HUES48 (cell line): Measurements from ENCODE around the gene PRIMA1.
"Not testable (repeated sequence)": the region's sequence is repeated elsewhere in the genome, so short reads cannot be mapped to it uniquely, and the experiment has no call there.

Source experiments
- H3K27ac ChIP-seq: one replicate; pipeline ENCODE4 v1.7.0; 2013; ENCODE audit warnings: low read depth, low read length, inconsistent platforms
- H3K27me3 ChIP-seq: 2 replicates; pipeline ENCODE4 v1.6.1; 2013; ENCODE audit warnings: mild to moderate bottlenecking, low read length; ENCODE audit not compliant: control insufficient read depth, insufficient read depth
- H3K36me3 ChIP-seq: 2 replicates; pipeline ENCODE4 v1.6.1; 2013; ENCODE audit warnings: low read length; ENCODE audit not compliant: control insufficient read depth, insufficient read depth
- H3K4me1 ChIP-seq: 2 replicates; pipeline ENCODE4 v1.6.1; 2013; ENCODE audit warnings: mild to moderate bottlenecking, low read length; ENCODE audit not compliant: control insufficient read depth, insufficient read depth
- H3K4me3 ChIP-seq: 2 replicates; pipeline ENCODE4 v1.5.1; 2013; ENCODE audit warnings: mild to moderate bottlenecking, low read depth, low read length
- H3K9ac ChIP-seq: 2 replicates; pipeline ENCODE4 v1.6.1; 2013; ENCODE audit warnings: mild to moderate bottlenecking, low read depth, low read length, moderate library complexity
- H3K9me3 ChIP-seq: 2 replicates; pipeline ENCODE4 v1.6.1; 2013; ENCODE audit warnings: low read length; ENCODE audit not compliant: control insufficient read depth, insufficient read depth

Gene PRIMA1

DNA sequence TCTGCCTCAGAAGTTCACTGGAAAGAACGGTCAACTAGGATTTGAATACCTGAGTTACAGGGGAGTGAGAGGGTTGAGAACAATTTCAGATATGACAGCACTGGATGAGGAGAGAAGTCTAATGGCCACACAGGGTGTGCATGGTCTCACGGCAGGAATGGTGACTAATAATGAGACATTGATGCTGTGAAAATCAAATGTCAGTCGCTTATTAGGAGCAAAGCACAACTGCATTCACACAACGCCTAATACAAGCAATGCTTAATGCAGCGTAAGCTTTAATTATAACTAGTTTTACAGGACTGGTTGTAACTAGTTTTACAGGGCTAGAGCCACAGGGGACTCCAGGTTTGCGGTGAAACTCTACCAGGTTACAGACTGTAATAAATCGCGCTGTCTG is 23.4 kb upstream of the PRIMA1 start:
- no peaks in the 10 kb centered on the region for H3K27me3 ChIP-seq
- no peaks in the 10 kb centered on the region for H3K36me3 ChIP-seq
- no peaks in the 10 kb centered on the region for H3K4me1 ChIP-seq
- no peak overlapping the region for H3K9ac ChIP-seq
- H3K27ac ChIP-seq, result no peak overlapping the region
- no peak overlapping the region for H3K4me3 ChIP-seq
- H3K9me3 ChIP-seq, result peaks cover 28% of the 10 kb centered on the region

DNA sequence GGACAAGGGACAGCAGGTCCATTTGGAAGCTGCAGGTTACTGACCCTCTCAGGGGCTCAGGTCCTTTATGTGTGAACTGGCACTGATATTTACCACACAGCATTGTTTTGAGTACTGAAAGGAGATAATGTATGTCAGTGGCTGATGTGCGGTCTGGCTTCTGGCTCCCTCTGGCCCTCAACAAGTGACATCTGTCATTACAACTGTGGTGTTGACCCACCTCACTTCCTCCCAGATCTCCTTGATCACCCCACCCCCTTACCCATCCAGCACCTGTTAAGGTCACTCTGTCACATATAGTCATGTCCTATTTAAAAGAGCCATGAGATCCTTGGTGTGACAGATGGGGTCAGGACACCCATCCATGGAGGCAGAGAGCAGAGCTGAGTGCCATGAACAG is 22.7 kb upstream of the PRIMA1 start:
- peaks cover 28% of the 10 kb centered on the region for H3K9me3 ChIP-seq
- no peaks in the 10 kb centered on the region for H3K4me1 ChIP-seq
- H3K9ac ChIP-seq, result no peak overlapping the region
- H3K36me3 ChIP-seq, result no peaks in the 10 kb centered on the region
- no peaks in the 10 kb centered on the region for H3K27me3 ChIP-seq
- H3K4me3 ChIP-seq, result no peak overlapping the region
- H3K27ac ChIP-seq, result no peak overlapping the region

DNA sequence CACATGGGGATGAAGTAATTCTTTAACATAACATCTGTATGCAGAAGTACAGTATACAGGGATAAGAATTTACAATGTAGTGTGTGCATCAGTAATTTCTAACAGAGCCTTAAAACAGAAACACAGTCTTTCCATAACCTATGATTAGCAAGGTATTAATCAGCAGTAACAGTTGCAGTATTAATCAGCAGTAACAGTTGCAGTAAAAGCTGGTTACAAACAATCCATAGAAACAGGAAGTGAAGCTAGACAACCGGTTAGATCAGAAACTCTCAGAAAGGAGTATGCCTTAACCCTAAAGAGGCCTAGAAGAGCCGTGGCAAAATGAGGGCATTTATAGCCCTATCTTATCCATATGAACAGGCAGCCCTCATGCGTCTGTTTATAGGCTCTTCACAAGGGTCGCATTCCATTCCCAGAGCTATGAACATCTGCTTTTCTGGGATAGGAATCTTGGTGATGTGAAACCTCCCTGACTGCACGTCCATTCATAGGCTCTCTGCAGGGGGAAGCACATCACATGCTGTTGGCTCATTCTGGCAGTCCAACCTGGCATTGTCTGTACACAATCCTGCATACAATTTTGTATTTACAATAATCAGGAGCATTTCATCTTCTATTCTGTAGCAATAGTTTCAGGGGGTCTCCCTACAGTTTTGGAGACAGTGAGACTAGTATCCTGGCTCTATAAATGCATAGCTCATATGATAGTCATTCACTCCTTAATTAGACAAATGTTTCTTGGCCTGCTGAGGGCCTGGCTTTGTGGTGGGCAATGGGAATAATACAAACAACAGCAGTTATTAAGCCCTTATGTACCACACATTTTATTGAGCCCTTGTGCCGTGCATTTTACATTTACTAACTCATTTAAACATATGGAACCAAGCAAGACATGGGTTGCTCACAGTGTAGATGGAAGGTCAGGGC is 21.5 kb upstream of the PRIMA1 start:
- H3K27ac ChIP-seq, H3K9ac ChIP-seq, H3K4me3 ChIP-seq, H3K4me1 ChIP-seq, H3K36me3 ChIP-seq, H3K27me3 ChIP-seq: not testable (repeated sequence)
- peaks cover 16% of the 10 kb centered on the region; the same call in 1 of the 2 replicates for H3K9me3 ChIP-seq

DNA sequence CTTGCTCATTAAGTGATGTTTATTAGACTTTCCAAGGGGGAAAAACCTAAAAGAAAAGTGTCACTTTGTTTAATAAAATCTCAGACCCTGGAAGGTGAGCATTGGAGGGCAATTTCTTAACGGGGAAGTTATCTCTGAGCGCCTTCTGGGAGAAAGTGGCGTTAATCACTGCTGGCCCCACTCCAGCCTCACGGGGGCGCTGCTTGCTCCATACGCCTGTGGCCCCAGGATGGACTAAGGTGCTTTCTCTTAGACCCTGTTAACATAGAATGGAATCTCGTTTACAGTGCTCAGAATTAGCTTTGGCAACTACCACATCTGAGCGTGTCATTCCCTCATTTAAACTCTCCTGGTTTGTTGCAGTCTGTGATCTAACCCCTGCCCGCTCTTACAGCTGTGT is 16.4 kb upstream of the PRIMA1 start:
- Histone ChIP-seq H3K4me1 (no peaks in the 10 kb centered on the region), H3K36me3 (no peaks in the 10 kb centered on the region), H3K27me3 (no peaks in the 10 kb centered on the region), H3K9me3 (0 out of 2 replicates have a peak, but pooled peaks cover 2% of the 10 kb centered on the region), H3K9ac (no peak overlapping the region), H3K27ac (no peak overlapping the region), H3K4me3 (no peak overlapping the region)

DNA sequence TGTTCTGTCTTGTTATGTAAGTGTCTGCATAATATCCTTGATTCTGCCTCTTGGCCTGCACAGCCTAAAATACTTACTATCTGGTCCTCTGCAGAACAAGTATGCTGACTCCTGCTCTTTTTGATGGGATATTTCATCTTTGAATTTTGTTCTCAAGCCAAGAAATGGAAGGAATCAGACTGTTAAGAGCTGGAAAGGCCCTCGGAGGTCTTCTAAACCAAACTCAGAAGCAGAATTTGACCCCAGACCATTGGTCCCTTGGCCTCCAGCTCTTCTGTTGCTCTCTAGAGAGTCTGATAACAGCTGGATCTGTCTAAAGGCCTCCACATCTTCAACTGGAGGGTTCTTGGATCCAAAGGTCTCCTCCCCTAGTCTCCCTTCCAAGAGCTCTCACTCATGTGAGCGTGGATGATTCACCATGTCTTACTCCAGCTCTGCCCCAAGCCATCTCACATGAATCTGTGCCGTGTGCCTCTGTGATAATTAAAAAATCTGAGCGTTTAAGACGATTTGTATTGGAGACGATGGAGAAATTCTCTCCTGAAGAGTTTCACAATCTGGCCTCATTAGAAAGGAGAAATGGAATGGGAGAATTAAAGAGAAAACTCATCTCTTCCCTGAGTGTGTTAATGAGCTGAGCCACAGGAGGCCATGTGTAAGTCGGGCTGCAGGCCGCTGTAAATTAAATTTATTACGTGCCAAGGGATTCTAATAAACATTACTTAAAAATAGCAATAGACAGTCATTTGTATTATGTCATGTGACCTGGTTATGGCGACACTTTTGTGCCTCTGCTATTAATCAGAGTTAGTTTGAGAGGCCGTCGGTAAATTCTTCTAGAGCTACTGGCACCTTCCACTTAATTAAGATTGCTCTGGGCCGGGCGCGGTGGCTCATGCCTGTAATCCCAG is 15.4 kb upstream of the PRIMA1 start:
- Histone ChIP-seq H3K4me1 (no peaks in the 10 kb centered on the region), H3K9ac (no peak overlapping the region), H3K9me3 (no peaks in the 10 kb centered on the region), H3K36me3 (no peaks in the 10 kb centered on the region), H3K27ac (no peak overlapping the region), H3K4me3 (no peak overlapping the region), H3K27me3 (no peaks in the 10 kb centered on the region)

DNA sequence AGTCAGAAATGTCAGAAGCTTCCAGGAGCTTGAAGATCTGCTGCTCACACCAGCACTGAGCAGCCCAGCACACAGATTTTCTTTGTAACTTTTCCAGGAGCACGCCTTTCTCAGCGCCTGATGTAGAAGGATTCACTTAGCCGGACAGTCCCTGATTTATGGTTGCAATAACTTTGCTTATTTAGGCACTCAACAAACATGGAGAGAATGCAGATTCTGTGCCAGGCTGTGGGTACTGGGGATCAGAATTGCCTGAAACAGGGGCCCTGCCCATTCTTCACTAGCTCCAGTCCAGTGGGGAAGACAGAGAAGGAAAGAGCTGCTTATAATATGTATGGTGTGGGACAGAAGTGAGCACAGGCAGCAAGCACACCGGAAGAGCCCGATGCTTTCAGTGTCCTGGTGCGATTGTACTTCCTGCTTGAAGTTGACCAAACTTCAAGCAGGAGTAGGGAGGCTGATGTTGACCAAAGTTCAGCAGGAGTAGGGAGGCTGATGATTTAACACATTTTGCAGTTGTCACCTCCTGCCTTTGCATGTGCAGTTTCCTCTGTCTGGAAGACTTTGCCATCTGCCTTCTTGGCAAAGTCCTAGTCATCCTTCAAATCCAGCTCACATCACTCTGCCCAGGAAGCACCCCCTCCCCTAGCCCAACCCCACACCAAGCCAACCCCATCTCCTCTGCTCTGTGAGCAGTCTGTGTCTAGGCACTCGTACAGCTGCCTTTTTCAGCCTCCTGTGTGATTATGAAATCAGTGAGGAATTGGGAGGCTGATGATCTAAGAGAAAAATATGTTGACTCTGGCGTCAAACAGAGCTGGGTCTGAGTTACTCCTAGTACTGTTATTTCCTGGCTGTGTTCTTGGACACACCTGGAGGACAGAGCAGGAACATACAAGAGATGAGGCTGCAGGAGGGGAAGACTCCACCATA is 12.0 kb upstream of the PRIMA1 start:
- no peak overlapping the region for H3K9ac ChIP-seq
- H3K27me3 ChIP-seq, result no peaks in the 10 kb centered on the region
- H3K27ac ChIP-seq, result no peak overlapping the region
- no peaks in the 10 kb centered on the region for H3K36me3 ChIP-seq
- no peak overlapping the region for H3K4me3 ChIP-seq
- no peaks in the 10 kb centered on the region for H3K9me3 ChIP-seq
- no peaks in the 10 kb centered on the region for H3K4me1 ChIP-seq

DNA sequence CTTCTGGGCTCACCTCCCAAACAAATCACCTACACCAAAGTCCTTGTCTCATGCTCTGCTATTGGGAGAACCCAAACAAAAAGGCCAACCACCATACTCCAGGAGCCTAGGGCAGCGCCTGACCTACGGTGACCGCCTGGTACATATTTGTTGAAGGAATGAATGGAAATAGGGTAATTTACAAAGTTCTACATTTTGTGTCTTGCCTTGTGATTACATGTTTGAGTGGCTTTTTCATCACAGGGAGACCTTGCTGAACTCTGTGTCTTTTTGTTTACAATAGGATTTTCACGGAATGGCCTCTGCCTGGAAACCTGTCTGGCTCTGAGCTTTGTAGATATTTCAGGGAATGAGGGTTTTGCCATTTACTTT is 11.3 kb upstream of the PRIMA1 start:
- Histone ChIP-seq H3K4me3 (no peak overlapping the region), H3K27me3 (no peaks in the 10 kb centered on the region), H3K27ac (no peak overlapping the region), H3K9ac (no peak overlapping the region), H3K36me3 (no peaks in the 10 kb centered on the region), H3K9me3 (no peaks in the 10 kb centered on the region), H3K4me1 (no peaks in the 10 kb centered on the region)

DNA sequence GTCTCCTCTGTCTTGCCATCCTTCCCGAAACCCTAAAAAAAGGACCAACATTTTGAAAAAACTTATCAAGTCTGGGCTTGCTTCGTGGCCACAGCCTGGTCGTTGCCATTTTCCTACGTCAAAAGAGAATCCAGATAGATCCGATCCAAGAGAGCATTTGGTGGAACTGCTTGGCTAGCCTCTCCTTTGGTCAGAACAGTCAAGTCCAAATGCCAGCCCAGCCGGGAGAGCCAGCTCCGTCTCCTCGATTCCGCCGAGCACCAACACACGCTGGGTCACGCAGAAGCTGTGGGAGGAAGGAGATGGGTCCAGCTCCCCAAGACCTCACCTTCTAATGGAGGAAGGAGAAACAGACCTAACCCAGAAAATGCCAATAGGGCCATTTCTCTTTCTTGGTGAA is 9.3 kb upstream of the PRIMA1 start:
- H3K9ac ChIP-seq, result no peak overlapping the region
- no peaks in the 10 kb centered on the region for H3K4me1 ChIP-seq
- H3K27ac ChIP-seq, result no peak overlapping the region
- no peaks in the 10 kb centered on the region for H3K36me3 ChIP-seq
- H3K9me3 ChIP-seq, result no peaks in the 10 kb centered on the region
- no peaks in the 10 kb centered on the region for H3K27me3 ChIP-seq
- H3K4me3 ChIP-seq, result no peak overlapping the region

DNA sequence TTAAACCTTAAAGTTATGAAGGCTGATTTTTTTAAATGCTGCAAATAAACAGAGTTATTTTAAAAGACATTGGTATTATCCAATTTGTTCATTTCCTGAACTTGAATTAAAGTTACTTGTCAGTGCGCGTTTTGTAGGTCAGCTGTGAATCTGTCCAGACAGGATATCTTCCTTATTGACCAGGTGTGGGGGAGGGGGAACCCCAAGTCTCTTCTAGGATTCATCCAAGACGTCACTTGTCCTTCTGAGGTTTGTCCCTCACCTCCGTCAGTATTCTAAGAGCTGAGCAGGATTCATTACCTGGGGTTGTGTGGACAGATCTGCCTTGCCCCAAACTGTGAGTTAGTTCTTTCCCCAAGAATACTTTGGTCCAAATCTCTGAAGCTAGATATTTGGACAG is 8.8 kb upstream of the PRIMA1 start:
- Histone ChIP-seq H3K27me3 (no peaks in the 10 kb centered on the region), H3K4me3 (no peak overlapping the region), H3K9ac (no peak overlapping the region), H3K9me3 (no peaks in the 10 kb centered on the region), H3K36me3 (no peaks in the 10 kb centered on the region), H3K4me1 (no peaks in the 10 kb centered on the region), H3K27ac (no peak overlapping the region)

DNA sequence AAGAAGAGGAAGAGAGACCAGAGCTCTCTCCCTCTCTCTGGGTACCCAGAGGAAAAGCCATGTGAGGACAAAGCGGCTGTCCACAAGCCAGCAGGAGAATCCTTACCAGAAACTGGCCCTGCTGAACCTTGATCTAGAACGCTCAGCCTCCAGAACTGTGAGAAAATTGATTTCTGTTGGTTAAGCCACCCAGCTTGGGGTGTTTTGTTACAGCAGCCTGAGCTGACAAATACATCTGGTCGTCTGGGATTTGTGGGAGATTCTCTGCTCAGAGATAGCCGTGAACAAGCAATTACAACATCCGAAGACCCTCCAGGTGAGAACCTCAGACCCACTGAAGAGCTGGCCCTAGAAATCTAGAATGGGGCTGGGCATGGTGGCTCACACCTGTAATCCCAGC is 6.5 kb upstream of the PRIMA1 start:
- Histone ChIP-seq H3K36me3 (no peaks in the 10 kb centered on the region), H3K4me3 (no peak overlapping the region), H3K27me3 (peaks cover 4% of the 10 kb centered on the region; the same call in 1 of the 2 replicates), H3K4me1 (peaks cover 2% of the 10 kb centered on the region), H3K9ac (no peak overlapping the region), H3K9me3 (no peaks in the 10 kb centered on the region), H3K27ac (no peak overlapping the region)
